K562 (cell line): ENCODE results near the gene EGFR.

ENCODE experiments used
- BRF1 ChIP-seq: IDR thresholded peaks from 3 replicates; pipeline ENCODE4 v1.6.1; 2011; ENCODE audit warnings: borderline replicate concordance, mild to moderate bottlenecking; ENCODE audit not compliant: insufficient read length; ENCODE audit errors: extremely low read depth
- CHD4 ChIP-seq: fragments of 200-600 bp; sonication (generic); IDR thresholded peaks from 3 replicates; pipeline ENCODE4 v1.6.1; 2012; ENCODE audit warnings: low read depth, mild to moderate bottlenecking, mixed read lengths, low read length, inconsistent platforms; ENCODE audit not compliant: insufficient read depth, insufficient replicate concordance, poor library complexity, severe bottlenecking
- EGR1 ChIP-seq: fragments of 450-650 bp; conservative IDR thresholded peaks from 2 replicates; pipeline ENCODE4 v1.6.1; 2017; ENCODE audit warnings: mild to moderate bottlenecking
- HINFP ChIP-seq: fragments of 450-650 bp; conservative IDR thresholded peaks from 2 replicates; pipeline ENCODE4 v1.6.1; 2016; ENCODE audit warnings: missing genetic modification characterization, low read depth, mild to moderate bottlenecking, control low read depth, missing compliant biosample characterization
- IRF1 ChIP-seq: sonication (generic); formaldehyde crosslinking; IDR thresholded peaks from 2 replicates; pipeline ENCODE4 v1.8.0; 2022; ENCODE audit warnings: missing genetic modification reagents, mild to moderate bottlenecking, borderline replicate concordance
- RCOR1 ChIP-seq, 2 experiments: IDR thresholded peaks; 2 replicates each; pipeline ENCODE4 v1.6.1; 2012; ENCODE audit warnings: low read depth in 2 of 2, low read length in 2 of 2, borderline replicate concordance in 1 of 2, improper control_type of control experiment in 1 of 2
- SP1 ChIP-seq: sonication (generic); formaldehyde crosslinking; IDR thresholded peaks from 2 replicates; pipeline ENCODE4 v1.8.1; 2022; ENCODE audit warnings: mild to moderate bottlenecking, missing genetic modification reagents
- ZFP91 ChIP-seq: sonication (generic); formaldehyde crosslinking; IDR thresholded peaks from 2 replicates; pipeline ENCODE4 v1.8.0; 2022; ENCODE audit warnings: mild to moderate bottlenecking, missing genetic modification reagents
- ZNF282 ChIP-seq: sonication (generic); formaldehyde crosslinking; IDR thresholded peaks from 2 replicates; pipeline ENCODE4 v1.8.1; 2023; ENCODE audit warnings: missing genetic modification reagents

GRCh38 chr7:55209366-55209765 lies 190.5 kb downstream of the EGFR start:
- TF ChIP-seq RCOR1 (IDR thresholded peaks at IDR 0.05; ENCODE audit: borderline replicate concordance in 1 of 2, low read depth in 2 of 2, low read length in 2 of 2), result no peak
- TF ChIP-seq IRF1 (CRISPR knock-in tag), result no peak
- TF ChIP-seq HINFP, result no peak
- TF ChIP-seq BRF1, result no peak
- TF ChIP-seq CHD4, result no peak
- no peak for TF ChIP-seq ZFP91 (CRISPR knock-in tag)
- no peak for TF ChIP-seq SP1
- no peak for TF ChIP-seq EGR1
- no peak for TF ChIP-seq ZNF282 (CRISPR knock-in tag)
